GM21515 (cell line): ENCODE results near the gene CRIM1.

Experiments used
- ATAC-seq: cut with Tn5 transposase; IDR thresholded peaks from one replicate; pipeline ENCODE4 v1.9.1; 2021; ENCODE audit not compliant: unreplicated experiment

CRIM1 gene

DNA sequence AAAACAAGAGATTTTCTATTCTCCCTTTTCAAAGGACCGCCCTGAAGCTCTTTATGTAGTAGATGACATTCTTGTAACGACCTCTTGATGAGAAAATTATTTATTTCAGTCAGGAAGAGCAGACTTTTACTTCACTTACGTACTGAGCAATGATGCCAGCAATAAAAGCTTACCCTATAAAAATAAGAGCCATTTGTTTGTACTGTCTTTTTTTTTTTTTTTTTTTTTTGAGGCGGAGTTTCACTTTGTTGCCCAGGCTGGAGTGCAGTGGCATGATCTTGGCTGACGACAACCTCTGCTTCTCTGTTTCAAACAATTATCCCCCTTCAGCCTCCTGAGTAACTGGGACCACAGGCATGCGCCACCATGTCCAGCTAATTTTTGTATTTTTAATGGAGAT, 39.2 kb downstream of the CRIM1 start:
- ATAC-seq, result no peak

DNA sequence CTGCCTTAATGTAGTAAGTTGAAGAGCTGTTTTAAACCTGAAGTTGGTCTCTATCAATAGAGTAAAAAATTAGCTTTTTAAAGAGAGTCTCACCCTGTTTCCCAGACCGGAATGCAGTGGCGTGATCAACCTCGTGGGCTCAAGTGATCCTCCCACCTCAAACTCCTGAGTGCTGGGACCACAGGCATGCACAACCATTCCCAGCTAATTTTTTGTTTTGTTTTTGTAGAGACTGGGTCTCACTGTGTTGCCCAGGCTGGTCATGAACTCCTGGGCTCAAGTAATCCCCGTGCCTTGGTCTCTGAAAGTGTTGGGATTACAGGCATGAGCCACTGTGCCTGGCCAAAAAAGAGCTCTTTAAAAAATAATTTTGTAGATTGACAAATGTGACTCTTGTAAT, 40.3 kb downstream of the CRIM1 start:
- no peak for ATAC-seq

- ATAC-seq, result no peak
Measured at GRCh38 chr2:36396878-36397539, 41.4 kb downstream of the CRIM1 start.

- ATAC-seq, result no peak
Measured at GRCh38 chr2:36397728-36398413, 42.3 kb downstream of the CRIM1 start.

DNA sequence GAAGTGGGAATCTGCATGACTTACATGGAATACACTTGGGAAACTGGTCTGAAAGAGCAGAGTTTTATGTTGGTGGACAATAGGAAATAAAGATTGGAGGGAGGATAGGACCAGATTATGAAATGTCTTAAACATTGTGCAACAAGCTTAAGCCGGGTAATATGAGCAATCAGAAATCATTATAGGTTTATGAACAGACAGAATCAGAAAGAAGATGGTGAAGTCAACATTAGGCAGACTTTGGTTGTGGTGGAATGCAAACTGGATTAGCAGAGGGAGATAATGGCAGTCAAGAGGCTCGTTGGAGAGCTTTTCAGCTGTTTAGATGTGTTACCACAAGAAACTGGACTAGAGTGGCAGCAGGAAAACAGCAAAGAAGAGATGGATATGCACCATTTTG, 43.5 kb downstream of the CRIM1 start:
- no peak for ATAC-seq

- ATAC-seq, result no peak
Measured at GRCh38 chr2:36403675-36404230, 48.2 kb downstream of the CRIM1 start.

DNA sequence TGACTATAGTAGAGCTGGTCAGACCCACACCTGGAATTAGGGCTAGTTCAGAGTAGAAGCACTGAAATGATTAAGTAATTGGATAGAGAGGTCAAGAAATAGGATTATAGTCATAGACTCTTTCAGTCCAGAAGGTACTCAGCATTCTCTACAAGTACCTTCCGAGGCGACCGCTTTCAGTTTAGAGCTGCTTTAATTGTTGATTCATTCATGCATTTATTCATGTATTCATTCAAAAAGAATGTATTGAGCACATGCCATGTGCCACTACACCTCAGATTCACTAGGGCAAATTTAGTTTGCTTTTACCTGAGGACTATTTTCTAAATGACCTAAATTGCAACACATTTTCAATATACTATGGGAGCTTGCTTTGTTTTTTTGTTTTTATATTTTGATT, 48.7 kb downstream of the CRIM1 start:
- no peak for ATAC-seq

- peak; percentile 73 for ATAC-seq
Measured at GRCh38 chr2:36404754-36405153, 49.2 kb downstream of the CRIM1 start.

GRCh38 chr2:36405183-36405582, 49.6 kb downstream of the CRIM1 start:
- ATAC-seq, result peak; percentile 19

GRCh38 chr2:36406296-36406695, 50.7 kb downstream of the CRIM1 start:
- ATAC-seq, result no peak

DNA sequence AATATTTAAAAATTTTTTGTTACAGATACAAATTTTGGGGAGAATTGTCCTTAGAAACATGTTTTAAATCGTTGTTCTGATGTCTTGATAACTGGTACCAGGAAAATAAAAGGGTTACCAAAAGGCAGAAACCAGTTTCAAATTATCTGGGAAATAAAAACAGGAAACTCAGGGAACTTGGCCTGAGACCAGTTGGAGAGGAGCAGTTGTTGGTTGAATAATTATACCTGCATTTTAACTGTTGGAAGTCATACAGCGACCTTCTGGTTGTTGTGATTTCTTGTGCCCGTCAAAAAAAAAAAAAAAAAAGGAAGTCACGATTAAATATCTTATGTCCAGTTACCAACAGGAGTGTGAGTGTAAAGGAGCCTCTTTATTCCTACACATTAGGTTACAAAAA, 51.8 kb downstream of the CRIM1 start:
- no peak for ATAC-seq

GRCh38 chr2:36408198-36408703, 52.7 kb downstream of the CRIM1 start:
- ATAC-seq, result no peak

DNA sequence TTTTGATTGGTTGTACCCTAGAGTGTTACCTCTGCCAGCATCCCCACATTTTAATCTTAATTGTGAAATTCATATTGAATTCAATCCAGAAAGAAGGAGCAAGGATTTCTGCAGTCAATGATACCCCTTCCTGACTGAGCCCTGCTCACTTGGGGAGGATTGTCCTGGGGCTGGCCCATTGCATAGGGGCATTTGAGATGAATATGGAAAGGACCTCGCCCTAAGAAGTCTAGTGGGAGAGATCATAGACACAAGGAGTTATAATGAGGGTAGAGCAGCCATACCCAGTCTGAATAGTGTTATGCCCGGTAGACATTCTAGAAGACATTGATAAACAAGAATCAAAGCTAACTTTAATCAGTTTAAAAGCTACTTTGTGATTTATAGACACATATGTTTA, 53.8 kb downstream of the CRIM1 start:
- no peak for ATAC-seq

- no peak for ATAC-seq
Measured at GRCh38 chr2:36409935-36410334, 54.4 kb downstream of the CRIM1 start.

DNA sequence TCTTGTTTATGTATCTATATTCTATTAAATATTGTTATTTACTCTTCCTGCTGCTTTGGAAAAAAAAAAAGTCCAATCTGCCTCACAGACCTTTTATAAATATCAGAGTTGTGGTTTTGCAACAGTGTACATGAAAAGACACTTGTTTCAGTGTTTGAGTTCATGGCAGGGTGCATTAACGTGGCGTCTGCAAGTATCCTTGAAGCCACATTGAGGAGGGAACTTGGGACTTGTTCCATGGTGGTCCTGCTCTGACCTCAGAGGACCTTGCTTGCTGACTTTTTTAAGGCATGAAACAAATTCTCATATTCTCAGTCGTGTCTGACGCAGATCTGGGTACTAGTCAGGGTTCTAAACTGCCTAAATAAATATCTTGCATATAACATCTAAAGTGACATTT, 55.1 kb downstream of the CRIM1 start:
- ATAC-seq, result no peak

DNA sequence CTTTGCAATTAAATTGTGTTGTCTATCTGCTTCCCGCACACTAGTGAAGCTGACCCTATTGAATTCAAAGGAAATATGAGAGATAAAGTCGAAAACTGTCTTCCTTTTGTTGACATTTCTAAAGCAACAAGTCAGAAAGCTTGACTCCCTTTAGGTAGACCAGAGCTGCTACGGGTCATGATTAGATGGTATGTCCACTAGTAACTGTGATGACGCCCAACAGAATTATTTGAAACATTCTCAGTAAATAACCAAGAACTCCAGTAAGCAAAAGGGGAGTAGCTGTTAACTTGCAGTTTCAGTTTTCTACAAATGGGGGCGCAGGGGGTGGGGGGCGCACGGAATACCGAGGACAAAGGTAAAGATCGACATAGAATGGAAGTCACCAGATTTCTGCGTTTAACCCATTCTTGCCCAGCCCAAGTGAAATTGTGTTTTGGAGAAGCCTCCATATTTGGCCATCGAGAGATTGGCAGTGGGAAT, 56.4 kb downstream of the CRIM1 start:
- no peak for ATAC-seq

GRCh38 chr2:36413218-36413617, 57.6 kb downstream of the CRIM1 start:
- ATAC-seq, result no peak

GRCh38 chr2:36414307-36414706, 58.7 kb downstream of the CRIM1 start:
- no peak for ATAC-seq

GRCh38 chr2:36415381-36416022, 59.9 kb downstream of the CRIM1 start:
- no peak for ATAC-seq

DNA sequence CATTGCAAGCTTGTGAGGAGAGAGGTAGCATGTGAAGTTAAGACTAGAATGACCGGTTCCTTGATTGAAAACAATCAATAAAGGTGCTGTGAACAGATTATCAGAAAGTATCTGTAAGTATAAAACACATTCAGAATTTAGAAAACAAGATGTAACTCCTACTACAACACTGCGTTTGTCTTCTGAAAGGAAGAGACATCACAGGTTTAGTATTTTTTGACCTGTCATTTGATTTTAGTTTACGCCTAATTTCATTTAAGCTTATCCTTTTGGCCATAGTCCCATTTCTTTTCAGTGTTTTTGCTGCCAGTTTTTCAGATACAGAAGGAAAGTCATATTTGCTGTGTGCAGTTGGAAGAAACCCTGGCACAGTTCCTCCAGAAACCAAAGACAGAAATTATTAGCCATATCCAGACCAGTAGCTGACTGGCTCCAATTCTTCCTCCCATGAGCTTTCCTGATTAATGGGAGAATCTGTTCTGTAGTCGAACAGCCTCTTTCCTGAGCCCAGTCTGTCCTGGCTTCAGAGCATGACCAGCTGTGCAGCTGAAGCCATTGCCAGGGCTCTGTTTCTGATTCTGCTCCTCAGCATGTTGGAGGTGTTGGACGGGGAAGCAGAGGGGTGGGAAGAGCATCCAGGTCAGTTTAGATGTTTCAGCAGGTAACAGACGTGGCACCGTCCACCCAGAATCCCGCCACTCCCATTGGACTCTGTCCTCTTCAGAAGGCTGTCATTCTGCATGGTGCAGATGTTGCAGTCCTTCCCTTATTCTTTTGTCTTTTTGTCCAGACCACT, 61.0 kb downstream of the CRIM1 start:
- no peak for ATAC-seq
